KG1 (cell line): Measurements from ENCODE around the gene C1QTNF1.

Experiments used
- DNase-seq: peaks from one replicate; lab custom pipeline; 2025; lab: John Stamatoyannopoulos, UW

The C1QTNF1 gene

DNA sequence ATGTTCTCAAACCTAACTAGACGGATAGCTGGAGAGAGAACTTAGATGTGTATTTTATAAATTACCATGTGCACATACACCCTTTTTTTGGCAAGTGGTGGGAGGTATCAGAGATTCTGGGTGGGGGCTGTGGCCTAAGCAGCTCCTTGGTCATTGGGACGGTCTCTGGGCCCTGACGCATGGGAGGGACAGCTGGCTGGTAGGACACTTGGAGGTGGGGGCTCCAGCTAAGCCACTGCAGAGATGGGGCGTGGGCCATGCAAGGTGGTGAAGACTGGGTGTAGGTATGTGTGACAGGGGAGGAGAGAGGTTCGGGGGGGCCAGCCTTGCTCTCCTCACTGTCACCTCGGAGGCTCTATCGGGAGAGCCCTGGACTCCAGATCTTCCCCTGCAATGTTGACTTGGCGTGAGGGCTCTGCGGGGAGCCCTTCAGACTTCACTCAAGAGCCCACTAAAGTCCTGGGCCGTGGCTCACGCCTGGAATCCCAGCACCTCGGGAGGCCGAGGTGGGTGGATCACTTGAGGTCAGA is 17.1 kb downstream of the C1QTNF1 start:
- DNase-seq: no peak

DNA sequence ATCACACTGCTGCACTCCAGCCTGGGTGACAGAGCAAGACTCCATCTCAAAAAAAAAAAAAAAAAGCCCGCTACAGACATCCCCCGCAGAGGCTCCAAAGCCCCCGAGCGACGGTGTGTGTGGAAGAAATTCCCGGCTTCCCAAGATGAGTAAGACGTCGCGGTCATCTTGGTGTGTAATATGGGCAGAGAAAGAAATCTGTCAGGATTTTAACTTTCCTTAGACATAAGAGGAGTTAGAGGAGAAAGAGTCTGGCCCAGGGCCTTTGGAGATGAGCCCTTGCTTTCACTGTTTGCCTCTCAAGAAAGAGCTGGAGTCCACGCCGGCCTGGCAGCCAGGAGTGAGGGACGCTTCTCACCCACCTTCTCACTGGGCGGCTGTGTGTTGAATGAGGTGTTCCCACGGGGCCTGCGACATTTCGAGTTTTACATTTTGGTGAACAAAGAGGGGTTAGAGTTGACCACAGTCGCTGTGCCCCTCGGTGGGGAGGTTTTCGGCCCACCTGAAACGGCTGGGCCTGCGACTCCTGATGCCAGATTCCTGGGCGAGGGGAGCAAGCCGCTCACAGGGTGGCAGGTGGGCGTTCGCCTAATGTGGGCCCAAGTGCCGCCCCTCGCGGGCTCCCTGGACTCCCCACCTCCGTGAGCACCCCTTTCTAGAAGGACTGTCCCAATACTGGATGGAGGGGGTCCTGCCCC is 17.9 kb downstream of the C1QTNF1 start:
- DNase-seq: no peak

DNA sequence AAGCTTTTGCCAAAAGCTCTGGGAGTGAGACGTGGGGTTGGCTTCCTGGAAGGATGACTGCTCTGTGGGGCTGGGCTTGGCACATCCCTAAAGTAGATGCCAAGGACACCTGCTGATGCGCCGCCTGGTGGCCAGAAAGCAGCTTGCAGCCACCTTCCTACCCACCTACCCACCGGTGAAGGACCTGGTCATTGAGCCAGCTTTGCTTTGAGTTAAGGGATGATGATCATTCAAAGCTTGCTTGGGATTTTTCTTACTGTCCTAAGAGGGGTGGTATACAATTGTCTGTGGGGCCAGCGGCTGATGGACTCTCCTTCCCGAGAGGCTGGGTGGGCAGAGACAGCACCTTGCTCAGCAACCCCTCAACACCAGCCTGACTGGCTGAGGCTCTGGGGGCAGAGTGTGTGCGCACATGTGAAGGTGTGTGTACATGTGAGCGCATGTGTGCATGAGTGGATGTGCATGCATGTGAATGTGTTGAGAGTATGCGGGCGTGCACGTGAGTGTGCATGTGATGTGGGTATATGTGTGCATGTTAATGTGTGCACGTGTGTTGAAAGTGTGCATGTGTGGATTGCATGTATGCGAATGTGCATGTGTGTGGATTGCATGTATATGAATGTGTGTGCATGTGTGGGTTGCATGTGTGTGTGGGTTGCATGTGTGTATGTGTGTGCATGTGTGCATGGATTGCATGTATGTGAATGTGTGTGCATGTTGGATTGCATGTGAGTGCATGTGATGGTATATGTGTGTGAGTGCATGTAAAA is 18.6 kb downstream of the C1QTNF1 start:
- DNase-seq: no peak

DNA sequence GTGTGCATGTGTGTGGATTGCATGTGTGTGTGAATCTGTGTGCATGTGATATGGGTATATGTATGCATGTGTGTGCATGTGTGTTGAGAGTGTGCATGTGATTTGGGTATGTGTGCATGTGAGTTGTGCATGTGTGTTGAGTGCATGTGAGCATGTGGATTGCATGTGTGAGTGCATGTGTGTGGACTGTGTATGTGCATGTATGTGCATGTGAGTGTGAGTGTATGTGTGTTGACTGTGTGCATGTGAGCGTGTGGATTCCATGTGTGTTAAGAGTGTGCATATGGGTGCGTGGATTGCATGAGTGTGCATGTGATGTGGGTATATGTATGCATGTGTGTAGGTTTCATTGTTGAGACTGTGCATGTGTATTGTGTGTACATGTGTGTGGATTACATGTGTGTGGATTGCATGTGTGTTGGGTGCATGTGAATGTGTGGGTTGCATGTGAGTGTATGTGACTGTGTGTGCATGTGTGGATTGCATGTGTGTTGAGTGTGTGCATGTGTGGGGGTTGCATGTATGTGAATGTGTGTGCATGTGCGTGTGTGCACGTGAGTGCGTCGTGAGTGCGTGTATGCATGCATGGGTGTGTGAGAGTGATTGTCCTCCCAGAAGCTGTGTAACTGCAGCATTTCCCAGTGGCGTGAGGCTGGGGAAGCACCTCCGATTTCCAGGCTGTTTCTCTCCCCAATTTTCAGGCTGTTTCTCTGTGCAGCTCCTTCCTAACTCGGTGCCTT is 19.4 kb downstream of the C1QTNF1 start:
- DNase-seq: no peak

DNA sequence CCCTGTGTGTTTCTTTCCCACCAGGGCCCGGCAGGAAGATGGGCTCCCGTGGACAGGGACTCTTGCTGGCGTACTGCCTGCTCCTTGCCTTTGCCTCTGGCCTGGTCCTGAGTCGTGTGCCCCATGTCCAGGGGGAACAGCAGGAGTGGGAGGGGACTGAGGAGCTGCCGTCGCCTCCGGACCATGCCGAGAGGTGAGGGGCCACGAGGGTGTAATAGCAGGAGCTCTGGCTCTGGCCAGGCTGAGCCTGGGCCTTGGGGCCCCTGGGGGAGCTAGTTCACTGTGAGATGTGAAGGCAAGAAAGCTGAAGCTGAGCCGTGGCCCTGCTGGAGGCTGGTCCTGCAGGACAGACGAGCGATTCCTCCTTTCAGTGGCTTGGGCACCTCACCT is 20.0 kb downstream of the C1QTNF1 start:
- no peak for DNase-seq

DNA sequence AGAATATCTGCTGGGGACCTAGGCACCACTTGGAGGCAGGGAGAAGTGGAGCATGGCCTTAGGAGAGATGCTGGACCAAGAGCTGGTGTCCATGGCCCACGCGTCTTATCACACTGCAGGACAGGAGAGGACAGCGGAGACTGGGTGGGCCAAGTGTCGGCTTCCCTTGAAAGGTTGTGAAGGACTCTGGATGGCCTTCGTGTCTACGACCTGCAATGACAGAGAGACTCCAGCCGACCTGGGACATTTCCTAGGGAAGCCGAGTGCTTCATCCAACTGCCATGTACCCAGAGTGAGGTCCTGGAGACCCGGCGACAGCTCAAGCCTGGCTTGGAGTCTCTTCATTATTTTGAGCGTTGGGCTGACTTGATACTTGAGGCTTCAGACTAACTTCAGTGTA is 20.5 kb downstream of the C1QTNF1 start:
- no peak for DNase-seq

DNA sequence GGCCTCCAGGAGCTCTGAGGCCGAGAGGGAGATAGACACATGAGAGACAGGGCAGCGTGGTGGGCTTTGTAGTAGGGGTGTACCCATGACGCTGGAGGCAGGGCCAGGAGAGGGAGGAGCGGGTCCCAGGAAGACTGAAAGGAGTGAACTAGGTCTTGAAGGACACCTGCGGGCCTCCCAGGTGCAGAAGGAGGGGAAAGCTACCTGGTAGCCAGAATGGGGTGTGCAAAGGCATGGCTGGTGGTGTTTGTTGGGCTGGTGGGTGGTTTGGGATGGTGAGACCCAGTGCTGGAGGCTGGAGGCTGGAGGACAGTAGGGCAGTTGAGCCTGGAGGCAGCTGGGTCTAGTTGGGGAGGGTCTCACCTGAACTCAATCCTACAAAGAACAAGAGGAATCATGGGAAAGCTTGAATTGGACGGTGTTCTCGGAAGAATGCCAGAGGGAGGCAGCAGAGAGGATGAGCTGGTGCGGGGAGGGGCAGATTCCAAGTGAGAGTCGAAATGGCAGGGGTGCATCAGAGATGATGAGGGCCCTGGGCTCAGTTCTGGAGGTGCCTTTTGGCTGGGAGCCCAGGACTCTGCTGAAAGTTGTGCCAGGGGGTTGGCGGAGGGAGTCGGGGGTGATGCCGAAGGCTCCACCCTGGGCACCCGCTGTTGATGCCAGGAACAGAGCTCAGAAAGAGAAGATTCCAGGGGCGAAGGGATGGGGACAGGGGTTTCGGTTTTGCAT is 21.2 kb downstream of the C1QTNF1 start:
- DNase-seq: no peak

DNA sequence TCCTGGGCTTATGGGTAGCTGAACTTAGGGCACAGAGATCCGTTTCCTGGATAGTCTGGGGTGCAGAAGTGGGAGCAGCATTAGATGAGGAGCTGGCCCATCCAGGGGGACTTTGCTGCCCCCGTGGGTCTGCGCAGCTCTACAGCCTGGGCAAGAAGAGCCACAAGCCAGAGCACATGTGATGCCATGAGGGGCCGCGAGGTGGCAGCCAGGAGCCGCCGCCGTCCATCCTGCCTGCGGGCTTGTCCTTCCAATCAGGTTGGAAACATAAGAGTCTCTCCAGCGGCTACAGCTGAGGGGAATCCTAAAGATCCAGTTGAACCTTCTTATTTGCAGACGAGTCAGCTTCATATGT is 21.9 kb downstream of the C1QTNF1 start:
- no peak for DNase-seq

DNA sequence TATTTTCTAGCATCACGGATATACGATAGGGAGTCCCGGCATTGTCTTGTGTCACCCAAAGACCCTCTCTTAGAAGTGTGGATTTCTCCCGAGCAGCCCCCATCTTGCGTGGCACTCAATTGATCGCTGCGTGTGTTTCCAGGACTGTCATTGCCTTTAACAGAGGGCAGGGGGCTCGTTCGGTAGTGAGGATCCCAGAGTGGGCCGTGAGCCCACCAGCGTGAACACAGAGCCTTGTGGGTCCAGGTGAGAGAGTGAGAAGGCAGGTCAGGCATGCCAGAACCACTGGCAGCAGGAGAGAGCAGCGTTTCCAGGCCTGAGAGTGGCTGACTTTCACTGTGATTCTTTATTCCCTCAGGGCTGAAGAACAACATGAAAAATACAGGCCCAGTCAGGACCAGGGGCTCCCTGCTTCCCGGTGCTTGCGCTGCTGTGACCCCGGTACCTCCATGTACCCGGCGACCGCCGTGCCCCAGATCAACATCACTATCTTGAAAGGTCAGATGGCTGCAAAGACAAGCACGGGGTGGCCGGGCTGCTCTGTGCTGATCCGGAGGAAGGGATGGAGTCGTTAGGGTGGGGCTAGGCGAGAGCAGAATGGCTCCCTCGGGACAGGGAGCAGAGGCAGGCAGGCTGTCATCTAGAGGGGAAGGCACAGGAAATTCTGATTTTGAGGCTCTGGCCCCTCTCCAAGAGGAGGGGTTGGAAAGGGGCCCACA is 22.4 kb downstream of the C1QTNF1 start:
- no peak for DNase-seq

DNA sequence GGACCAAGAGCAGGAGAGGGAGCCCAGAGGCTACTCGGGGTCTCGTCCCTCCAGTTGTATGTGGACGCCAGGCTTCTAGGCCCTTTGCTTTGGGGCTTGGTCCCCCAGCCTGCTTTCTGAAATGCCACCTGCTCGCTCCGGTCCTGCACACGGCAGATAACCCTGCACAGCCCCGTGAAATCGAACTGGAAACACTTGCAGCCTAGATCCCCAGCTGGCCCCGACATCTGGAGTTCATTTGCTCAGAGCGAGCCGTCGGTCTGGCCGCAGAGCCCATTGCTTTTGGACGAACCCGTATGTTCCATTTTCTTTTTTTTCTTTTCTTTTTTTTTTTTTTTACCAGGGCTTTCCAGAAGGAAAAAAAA is 22.9 kb downstream of the C1QTNF1 start:
- DNase-seq: no peak

DNA sequence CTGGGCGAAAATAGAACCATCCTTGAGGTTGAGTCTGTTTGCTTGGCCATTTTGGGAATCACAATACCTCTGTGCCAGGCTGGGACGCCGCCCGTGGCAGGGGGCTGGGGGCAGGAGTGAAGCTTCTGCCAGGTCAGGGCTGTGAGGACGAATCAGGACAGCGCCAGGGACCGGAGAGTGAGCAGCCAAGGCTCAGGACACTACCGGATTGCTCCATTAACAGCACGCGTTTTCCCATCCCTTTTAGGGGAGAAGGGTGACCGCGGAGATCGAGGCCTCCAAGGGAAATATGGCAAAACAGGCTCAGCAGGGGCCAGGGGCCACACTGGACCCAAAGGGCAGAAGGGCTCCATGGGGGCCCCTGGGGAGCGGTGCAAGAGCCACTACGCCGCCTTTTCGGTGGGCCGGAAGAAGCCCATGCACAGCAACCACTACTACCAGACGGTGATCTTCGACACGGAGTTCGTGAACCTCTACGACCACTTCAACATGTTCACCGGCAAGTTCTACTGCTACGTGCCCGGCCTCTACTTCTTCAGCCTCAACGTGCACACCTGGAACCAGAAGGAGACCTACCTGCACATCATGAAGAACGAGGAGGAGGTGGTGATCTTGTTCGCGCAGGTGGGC is 23.4 kb downstream of the C1QTNF1 start:
- DNase-seq: no peak

DNA sequence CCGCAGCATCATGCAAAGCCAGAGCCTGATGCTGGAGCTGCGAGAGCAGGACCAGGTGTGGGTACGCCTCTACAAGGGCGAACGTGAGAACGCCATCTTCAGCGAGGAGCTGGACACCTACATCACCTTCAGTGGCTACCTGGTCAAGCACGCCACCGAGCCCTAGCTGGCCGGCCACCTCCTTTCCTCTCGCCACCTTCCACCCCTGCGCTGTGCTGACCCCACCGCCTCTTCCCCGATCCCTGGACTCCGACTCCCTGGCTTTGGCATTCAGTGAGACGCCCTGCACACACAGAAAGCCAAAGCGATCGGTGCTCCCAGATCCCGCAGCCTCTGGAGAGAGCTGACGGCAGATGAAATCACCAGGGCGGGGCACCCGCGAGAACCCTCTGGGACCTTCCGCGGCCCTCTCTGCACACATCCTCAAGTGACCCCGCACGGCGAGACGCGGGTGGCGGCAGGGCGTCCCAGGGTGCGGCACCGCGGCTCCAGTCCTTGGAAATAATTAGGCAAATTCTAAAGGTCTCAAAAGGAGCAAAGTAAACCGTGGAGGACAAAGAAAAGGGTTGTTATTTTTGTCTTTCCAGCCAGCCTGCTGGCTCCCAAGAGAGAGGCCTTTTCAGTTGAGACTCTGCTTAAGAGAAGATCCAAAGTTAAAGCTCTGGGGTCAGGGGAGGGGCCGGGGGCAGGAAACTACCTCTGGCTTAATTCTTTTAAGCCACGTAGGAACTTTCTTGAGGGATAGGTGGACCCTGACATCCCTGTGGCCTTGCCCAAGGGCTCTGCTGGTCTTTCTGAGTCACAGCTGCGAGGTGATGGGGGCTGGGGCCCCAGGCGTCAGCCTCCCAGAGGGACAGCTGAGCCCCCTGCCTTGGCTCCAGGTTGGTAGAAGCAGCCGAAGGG is 24.2 kb downstream of the C1QTNF1 start:
- no peak for DNase-seq

DNA sequence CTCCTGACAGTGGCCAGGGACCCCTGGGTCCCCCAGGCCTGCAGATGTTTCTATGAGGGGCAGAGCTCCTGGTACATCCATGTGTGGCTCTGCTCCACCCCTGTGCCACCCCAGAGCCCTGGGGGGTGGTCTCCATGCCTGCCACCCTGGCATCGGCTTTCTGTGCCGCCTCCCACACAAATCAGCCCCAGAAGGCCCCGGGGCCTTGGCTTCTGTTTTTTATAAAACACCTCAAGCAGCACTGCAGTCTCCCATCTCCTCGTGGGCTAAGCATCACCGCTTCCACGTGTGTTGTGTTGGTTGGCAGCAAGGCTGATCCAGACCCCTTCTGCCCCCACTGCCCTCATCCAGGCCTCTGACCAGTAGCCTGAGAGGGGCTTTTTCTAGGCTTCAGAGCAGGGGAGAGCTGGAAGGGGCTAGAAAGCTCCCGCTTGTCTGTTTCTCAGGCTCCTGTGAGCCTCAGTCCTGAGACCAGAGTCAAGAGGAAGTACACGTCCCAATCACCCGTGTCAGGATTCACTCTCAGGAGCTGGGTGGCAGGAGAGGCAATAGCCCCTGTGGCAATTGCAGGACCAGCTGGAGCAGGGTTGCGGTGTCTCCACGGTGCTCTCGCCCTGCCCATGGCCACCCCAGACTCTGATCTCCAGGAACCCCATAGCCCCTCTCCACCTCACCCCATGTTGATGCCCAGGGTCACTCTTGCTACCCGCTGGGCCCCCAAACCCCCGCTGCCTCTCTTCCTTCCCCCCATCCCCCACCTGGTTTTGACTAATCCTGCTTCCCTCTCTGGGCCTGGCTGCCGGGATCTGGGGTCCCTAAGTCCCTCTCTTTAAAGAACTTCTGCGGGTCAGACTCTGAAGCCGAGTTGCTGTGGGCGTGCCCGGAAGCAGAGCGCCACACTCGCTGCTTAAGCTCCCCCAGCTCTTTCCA is 25.1 kb downstream of the C1QTNF1 start:
- no peak for DNase-seq

DNA sequence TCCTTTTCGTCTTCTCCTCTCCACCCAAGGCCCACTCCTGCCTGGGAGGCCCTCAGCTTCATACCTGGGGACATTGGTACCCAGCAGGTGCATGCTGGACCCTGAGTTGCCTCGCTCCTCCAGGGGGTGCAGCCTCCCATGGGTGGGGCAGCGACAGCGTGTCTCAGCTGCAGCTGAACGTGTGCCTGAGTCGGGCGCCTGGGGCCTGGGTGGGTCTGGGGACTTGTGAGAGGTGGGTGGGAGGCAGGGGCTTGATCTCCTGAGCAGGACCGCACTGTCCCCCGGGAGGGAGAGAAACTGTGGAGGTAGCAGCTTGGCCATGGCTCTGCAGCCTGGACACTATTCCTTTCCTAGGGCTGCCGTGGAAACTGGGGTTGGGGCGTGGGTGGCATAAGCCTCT is 25.9 kb downstream of the C1QTNF1 start:
- DNase-seq: no peak

DNA sequence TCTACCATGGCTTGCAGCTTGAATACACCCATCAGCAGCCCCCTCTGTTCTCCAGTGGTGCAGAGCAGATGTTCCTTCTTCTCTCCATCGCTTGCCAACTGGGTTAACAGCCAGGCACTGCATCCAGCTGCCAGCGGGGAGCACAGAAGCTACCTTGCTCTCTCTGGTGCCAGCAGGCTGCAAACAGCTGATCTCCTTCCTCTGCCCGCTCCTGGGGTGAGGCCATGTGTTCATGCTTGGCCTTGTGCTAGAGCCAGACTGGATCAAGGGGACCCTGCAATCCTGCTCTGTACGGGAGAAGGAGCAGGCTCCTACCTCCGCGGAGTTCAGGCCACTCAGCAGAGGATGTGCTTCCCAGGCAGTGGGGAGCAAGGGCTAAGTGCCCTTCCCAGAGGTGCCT is 26.6 kb downstream of the C1QTNF1 start:
- DNase-seq: no peak

DNA sequence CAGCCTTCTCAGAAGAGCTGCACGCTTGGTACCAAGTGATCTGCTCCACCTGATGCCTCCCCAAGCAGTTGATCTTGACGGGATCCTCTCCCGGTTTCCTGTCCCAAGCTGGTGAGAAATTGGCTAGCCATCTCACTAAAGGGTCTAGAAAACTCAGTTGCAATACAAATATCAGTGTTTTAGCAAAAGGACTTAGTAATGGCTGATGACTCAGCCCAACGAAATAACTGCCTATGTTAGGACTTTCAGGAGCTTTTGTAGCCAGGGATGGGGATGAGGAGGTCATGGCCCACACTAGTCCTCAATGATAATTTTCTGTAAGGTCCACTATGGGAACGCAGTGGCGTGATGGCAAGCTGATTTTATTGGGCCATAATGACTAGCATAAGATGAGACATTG is 27.3 kb downstream of the C1QTNF1 start:
- DNase-seq: no peak

DNA sequence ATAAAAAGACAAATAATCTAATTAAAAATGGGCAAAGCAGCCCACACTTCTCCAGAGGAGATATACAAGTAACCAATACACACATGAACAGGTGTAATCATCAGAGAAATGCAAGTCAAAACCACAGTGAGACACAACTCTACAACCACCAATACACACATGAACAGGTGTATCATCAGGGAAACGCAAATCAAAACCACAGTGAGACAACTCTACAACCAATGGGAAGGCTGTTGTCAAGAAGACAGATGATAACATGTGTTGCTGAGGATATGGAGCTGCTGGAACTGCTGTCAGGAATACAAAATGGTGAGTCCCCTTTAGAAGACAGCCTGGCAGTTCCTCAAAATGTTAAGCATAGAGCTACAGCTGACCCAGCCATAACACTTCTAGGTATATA is 28.2 kb downstream of the C1QTNF1 start:
- no peak for DNase-seq

DNA sequence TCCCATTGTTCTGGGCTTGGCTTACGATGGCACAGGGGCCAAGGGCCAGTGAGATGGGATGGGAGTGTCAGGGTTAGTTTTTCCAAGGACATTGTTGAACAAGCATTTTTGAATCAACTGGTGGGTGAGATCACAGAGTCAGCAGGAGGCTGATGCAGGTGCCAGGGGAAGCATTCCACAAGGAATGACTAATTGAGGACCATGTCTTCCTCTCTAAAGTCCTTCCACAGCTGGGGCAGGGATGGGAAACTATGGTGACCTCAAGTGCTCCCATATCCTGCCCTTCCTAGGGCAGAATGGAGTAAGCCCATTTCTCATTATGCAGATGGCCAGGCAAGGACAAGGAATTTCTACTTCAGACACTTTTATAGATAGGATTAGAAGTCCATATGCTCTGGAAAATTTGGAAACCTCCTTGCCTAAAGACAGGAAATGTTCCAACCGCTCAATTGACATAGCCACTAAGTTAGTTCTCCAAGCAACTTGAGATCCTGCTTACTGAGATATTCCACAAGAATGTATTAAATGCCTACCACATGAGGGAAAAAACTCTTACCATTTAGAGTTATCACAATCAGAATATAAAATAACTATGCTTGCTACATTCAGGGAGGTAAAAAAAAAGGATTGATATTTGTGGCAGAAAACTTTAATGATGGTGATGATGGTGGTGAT is 29.4 kb downstream of the C1QTNF1 start:
- no peak for DNase-seq
